LNCAP (cell line): ENCODE results near the gene SLC4A8.
A peak's percentile ranks its signal among the peaks of the same experiment; 100 is the strongest.

Experiments
- CTCF ChIP-seq: fragments of 450-650 bp; IDR thresholded peaks from 2 replicates; pipeline ENCODE4 v1.5.1; 2017; ENCODE audit warnings: mild to moderate bottlenecking

Gene SLC4A8

GRCh38 chr12:51419425-51420193, 5.0 kb upstream of the SLC4A8 start:
- TF ChIP-seq CTCF = 0 out of 2 replicates have a peak, but pooled peaks have one; percentile 7

GRCh38 chr12:51421266-51421884, 3.3 kb upstream of the SLC4A8 start:
- peak; percentile 73 for TF ChIP-seq CTCF

DNA sequence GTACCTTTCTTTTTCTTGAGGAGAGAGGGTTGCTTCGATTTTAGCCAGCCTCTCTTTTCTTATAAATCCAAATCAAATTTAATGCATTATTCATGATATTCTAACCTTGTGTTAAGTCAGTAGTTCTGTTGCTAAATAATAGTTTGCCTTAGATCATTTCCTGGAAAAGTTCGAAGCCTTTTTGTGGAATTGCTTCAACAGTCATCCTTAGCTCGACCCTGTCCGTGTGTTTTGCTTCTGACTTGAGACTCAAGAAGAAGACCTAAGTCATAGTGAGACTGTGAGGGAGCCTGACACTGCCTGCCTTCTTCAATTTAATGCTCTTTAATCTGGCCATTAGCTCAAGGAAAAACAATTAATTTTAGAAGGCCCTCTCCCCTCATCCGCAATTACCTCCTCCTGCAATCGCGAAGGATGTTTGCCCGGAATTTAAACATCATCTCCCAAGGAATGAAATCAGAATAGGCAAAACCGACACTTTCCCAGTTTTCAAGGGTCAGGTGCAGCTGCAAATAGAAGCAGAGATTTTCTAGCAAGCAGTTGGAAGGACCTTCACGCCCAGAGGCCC, 453 bp upstream of the SLC4A8 start:
- TF ChIP-seq CTCF = no peak

- TF ChIP-seq CTCF = no peak
These were observed 3.6 kb downstream of the SLC4A8 start for GRCh38 chr12:51428256-51428655.

DNA sequence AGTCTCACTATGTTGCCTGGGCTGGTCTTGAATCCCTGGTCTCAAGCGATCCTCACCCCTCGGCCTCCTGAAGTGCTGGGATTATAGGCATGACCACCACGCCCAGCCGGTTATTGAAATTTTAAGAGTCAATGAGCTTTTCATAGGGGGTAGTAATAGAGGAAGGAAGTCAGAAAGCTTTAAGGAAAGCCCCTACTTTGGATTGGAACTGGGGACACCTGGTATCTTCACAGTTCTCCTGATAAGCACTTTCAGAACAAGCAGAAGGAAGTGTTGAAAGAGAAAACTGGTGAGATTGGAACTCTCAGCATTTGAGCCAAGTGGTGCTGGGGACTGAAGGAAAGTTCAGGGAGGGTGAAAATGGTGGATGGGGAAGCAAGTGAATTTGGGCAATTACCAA, 5.1 kb downstream of the SLC4A8 start:
- no peak for TF ChIP-seq CTCF

DNA sequence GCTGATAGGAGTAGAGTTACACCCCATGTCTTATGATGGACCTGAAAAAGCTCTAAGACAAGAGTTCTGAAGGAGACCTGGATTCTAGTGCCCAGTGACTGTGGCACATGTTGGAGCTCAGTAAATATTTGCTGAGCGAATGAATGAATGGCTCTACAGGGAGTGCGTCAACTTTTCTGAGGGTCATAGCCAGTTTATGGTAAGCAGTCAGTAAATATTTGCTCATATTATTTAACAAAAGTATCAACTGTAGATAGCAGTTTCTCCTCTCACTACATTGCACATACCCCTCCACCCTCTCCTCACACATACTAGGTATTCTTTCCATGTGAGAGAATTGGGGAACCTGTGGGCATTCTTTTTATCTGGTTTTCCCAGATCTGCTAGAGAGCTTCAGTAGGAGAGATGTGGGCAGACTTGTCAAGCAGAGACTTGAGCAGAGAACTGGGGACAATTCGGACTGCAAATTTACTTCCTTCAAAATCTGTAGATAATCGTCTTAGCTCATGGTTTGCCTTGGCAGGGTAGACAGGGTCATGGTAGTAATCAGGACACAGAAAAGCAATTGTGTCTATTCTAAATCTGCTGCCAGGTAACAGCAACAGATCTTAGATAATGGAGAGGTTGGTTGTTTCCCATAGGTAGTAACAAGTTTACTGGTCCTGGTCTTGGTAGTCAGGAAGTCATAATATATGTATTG, 5.7 kb downstream of the SLC4A8 start:
- TF ChIP-seq CTCF = no peak

DNA sequence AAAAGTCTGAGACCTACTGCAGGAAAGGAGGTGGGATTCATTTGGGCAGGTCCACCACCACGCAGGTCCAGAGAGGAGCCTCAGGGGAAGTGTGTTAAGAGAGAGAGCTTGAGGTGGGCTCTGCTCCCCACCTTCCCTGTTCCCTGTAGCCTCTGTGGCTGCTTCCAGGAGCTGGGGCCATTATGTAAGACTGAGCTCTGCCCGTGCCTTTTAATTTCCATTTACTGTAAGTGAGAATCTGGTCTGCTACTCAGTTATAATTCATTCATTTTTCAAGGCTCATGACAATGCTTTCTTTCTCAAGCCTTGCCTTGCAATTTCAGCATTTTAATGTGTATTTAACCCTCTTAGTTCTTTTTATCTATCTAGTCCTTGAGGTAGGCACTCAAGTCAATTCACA, 8.3 kb downstream of the SLC4A8 start:
- TF ChIP-seq CTCF = no peak
